Caco-2 (cell line): ENCODE data around the gene RAPGEF2. TPM values are rescaled to one million over a fixed set of nuclear protein-coding genes. Genes with fewer than 3 reads are reported as not detected.

Experiments
- BruUV-seq: library from RNA; stranded (reverse); fragments of 400-500 nt; replicated peaks from 2 replicates; lab custom pipeline; 2021; lab: Mats Ljungman, UMichigan
- CTCF ChIA-PET: fragments of 300-600 bp; sonication (Branson Sonifier 250); formaldehyde crosslinking; loops from one replicate; lab custom pipeline; 2022; ENCODE audit warnings: antibody characterized with exemption; lab: Charles Lee
- POLR2A ChIA-PET: fragments of 300-600 bp; sonication (Branson Sonifier 250); formaldehyde crosslinking; loops from one replicate; lab custom pipeline; 2022; ENCODE audit warnings: antibody characterized with exemption; lab: Charles Lee
- DNase-seq, 2 experiments: peaks; one replicate each; pipeline versions ENCODE4 v3.0.0 to v3.0.0-alpha.2; 2020 to 2022
- H3K27me3 ChIP-seq: replicated peaks from 2 replicates; pipeline ENCODE4 v1.6.0; 2011; ENCODE audit warnings: low read length; ENCODE audit not compliant: control insufficient read depth, insufficient read depth
- H3K36me3 ChIP-seq: 2 replicates; pipeline ENCODE4 v1.5.1; 2011; ENCODE audit warnings: low read length; ENCODE audit not compliant: control insufficient read depth, insufficient read depth
- H3K4me1 ChIP-seq: fragments of 250-450 bp; sonication (Bioruptor Pico); 2 replicates; pipeline ENCODE4 v1.5.1; 2020; ENCODE audit warnings: mild to moderate bottlenecking
- H3K4me3 ChIP-seq: 2 replicates; pipeline ENCODE4 v1.5.1; 2011; ENCODE audit warnings: low read depth, mild to moderate bottlenecking, control low read depth, low read length
- H3K9me3 ChIP-seq: fragments of 250-450 bp; sonication (Bioruptor Pico); 2 replicates; pipeline ENCODE4 v1.5.1; 2020; ENCODE audit warnings: mild to moderate bottlenecking, moderate library complexity
- H3K27ac Mint-ChIP-seq: one replicate; pipeline ENCODE4 v1.8.0; 2022; ENCODE audit warnings: mixed read lengths; ENCODE audit not compliant: unreplicated experiment
- H3K27me3 Mint-ChIP-seq: one replicate; pipeline ENCODE4 v1.8.0; 2022; ENCODE audit warnings: mixed read lengths; ENCODE audit not compliant: insufficient read depth, unreplicated experiment
- H3K36me3 Mint-ChIP-seq: one replicate; pipeline ENCODE4 v1.8.0; 2022; ENCODE audit warnings: mild to moderate bottlenecking, mixed read lengths; ENCODE audit not compliant: insufficient read depth, unreplicated experiment
- H3K4me1 Mint-ChIP-seq: one replicate; pipeline ENCODE4 v1.8.0; 2022; ENCODE audit warnings: low read depth, mixed read lengths; ENCODE audit not compliant: unreplicated experiment
- H3K4me3 Mint-ChIP-seq: one replicate; pipeline ENCODE4 v1.8.0; 2022; ENCODE audit warnings: mild to moderate bottlenecking, moderate library complexity, mixed read lengths; ENCODE audit not compliant: unreplicated experiment
- H3K9me3 Mint-ChIP-seq: one replicate; pipeline ENCODE4 v1.8.0; 2022; ENCODE audit warnings: mixed read lengths; ENCODE audit not compliant: unreplicated experiment
- intact Hi-C: fragments of 100-400 bp; cut with micrococcal nuclease; formaldehyde crosslinking; loops from one replicate; pipeline ENCODE4 v1.10.0; 2022; ENCODE audit not compliant: unreplicated experiment
- total RNA-seq: library from RNA; stranded (reverse); gene quantifications from 2 replicates; pipeline ENCODE4 v1.2.3, GENCODE V29; 2022
- TF ChIP-seq, protein P1 (sequence below), 2 experiments: fragments of 200-600 bp in 1 of 2; IDR thresholded peaks; 1 replicate in 1 of 2; 2 replicates in 1 of 2; pipeline versions ENCODE4 v1.5.1 to v1.8.0; 2011 to 2022; ENCODE audit warnings: antibody characterized with exemption in 1 of 2, control low read depth in 1 of 2, inconsistent platforms in 1 of 2, low read depth in 1 of 2, low read length in 1 of 2, mild to moderate bottlenecking in 1 of 2, moderate library complexity in 1 of 2; ENCODE audit not compliant: insufficient read depth in 1 of 2, severe bottlenecking in 1 of 2, unreplicated experiment in 1 of 2

RAPGEF2 gene
- total RNA-seq, 1 experiment from 2014 or later: 67.6 TPM

DNA sequence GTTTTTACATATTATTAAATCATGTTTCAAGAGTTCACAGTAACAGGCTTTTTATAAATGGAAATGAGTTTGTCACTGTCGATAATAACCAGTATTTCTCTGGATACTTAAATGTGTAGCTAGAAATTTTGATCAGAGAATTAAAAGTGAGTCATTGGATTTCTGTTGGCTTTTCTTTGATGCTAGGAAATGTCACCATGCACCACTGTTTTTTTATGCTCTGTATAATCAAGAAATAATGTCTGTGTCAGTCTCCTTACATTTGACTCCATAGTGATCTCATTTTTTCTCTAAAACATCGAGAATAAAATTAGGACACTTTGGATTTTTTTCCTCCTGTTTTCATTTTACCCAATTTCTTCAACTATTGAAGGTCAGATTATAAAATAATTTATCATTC lies 234.2 kb downstream of the RAPGEF2 start:
- H3K27ac Mint-ChIP-seq: no peak overlapping the region
- no peak overlapping the region for H3K4me3 ChIP-seq
- H3K4me1 ChIP-seq: no peaks in the 10 kb centered on the region
- no peak overlapping the region for H3K4me3 Mint-ChIP-seq
- H3K27me3 ChIP-seq: no peaks in the 10 kb centered on the region
- intact Hi-C loops: no loop called here
- no peak for DNase-seq
- no peaks in the 10 kb centered on the region for H3K36me3 ChIP-seq
- no peaks in the 10 kb centered on the region for H3K9me3 ChIP-seq
- H3K36me3 Mint-ChIP-seq: peaks cover 68% of the 10 kb centered on the region
- no peaks in the 10 kb centered on the region for H3K4me1 Mint-ChIP-seq
- TF ChIP-seq, protein P1, sequence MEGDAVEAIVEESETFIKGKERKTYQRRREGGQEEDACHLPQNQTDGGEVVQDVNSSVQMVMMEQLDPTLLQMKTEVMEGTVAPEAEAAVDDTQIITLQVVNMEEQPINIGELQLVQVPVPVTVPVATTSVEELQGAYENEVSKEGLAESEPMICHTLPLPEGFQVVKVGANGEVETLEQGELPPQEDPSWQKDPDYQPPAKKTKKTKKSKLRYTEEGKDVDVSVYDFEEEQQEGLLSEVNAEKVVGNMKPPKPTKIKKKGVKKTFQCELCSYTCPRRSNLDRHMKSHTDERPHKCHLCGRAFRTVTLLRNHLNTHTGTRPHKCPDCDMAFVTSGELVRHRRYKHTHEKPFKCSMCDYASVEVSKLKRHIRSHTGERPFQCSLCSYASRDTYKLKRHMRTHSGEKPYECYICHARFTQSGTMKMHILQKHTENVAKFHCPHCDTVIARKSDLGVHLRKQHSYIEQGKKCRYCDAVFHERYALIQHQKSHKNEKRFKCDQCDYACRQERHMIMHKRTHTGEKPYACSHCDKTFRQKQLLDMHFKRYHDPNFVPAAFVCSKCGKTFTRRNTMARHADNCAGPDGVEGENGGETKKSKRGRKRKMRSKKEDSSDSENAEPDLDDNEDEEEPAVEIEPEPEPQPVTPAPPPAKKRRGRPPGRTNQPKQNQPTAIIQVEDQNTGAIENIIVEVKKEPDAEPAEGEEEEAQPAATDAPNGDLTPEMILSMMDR (IDR thresholded peaks at IDR 0.05; ENCODE audit: insufficient read depth in 1 of 2, low read depth in 1 of 2, low read length in 1 of 2, severe bottlenecking in 1 of 2, unreplicated experiment in 1 of 2): no peak
- no peaks in the 10 kb centered on the region for H3K27me3 Mint-ChIP-seq
- CTCF ChIA-PET: no interaction called here
- BruUV-seq: no TSS peak
- H3K9me3 Mint-ChIP-seq: no peaks in the 10 kb centered on the region
- POLR2A ChIA-PET: no interaction called here

DNA sequence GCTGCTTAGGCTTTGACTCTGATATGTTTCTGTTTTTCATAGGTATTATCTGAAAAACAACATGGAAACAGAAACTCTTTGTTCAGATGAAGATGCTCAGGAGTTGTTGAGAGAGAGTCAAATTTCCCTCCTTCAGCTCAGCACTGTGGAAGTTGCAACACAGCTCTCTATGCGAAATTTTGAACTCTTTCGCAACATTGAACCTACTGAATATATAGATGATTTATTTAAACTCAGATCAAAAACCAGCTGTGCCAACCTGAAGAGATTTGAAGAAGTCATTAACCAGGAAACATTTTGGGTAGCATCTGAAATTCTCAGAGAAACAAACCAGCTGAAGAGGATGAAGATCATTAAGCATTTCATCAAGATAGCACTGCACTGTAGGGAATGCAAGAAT lies 238.6 kb downstream of the RAPGEF2 start:
- BruUV-seq: no TSS peak
- Mint-ChIP-seq H3K4me3 (no peak overlapping the region), H3K9me3 (no peaks in the 10 kb centered on the region), H3K36me3 (peaks cover 74% of the 10 kb centered on the region), H3K27ac (no peak overlapping the region), H3K27me3 (no peaks in the 10 kb centered on the region), H3K4me1 (no peaks in the 10 kb centered on the region)
- DNase-seq: no peak
- intact Hi-C loops: loop anchor here (1.0 kb wide), 1 partner anchor 30 kb away; no protein-coding TSS in a partner anchor
- H3K4me3 ChIP-seq: no peak overlapping the region
- no peaks in the 10 kb centered on the region; the same call in 1 of the 2 replicates for H3K27me3 ChIP-seq
- TF ChIP-seq, protein P1 (IDR thresholded peaks at IDR 0.05; ENCODE audit: insufficient read depth in 1 of 2, low read depth in 1 of 2, low read length in 1 of 2, severe bottlenecking in 1 of 2, unreplicated experiment in 1 of 2): no peak
- ChIA-PET CTCF (no interaction called here), POLR2A (no interaction called here)
- H3K4me1 ChIP-seq: no peaks in the 10 kb centered on the region
- no peaks in the 10 kb centered on the region for H3K36me3 ChIP-seq
- H3K9me3 ChIP-seq: no peaks in the 10 kb centered on the region

DNA sequence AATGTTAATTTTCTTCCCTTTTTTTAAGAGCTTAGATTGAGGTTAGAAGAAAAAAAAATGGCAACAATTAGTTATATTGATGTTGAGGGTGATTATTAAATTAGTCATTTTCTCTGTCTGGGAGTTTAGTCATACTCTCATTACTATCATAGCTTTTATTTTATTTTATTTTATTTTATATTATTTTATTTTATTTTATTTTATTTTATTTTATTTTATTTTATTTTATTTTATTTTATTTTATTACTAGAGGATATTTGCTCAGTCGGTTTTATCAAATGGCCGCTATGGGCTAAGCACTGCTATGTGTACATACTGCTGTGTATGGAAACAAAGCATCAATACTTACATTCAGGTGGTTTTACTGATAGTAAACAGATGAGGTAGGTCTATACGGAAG lies 239.5 kb downstream of the RAPGEF2 start:
- H3K27me3 Mint-ChIP-seq: no peaks in the 10 kb centered on the region
- H3K36me3 Mint-ChIP-seq: peaks cover 83% of the 10 kb centered on the region
- CTCF ChIA-PET: no interaction called here

More for the DNA sequence above, 239.5 kb downstream of the RAPGEF2 start:
- no peak for DNase-seq
- Histone ChIP-seq H3K9me3 (no peaks in the 10 kb centered on the region), H3K4me3 (no peak overlapping the region), H3K36me3 (no peaks in the 10 kb centered on the region), H3K27me3 (no peaks in the 10 kb centered on the region; the same call in 1 of the 2 replicates), H3K4me1 (no peaks in the 10 kb centered on the region)
- no TSS peak for BruUV-seq
- no peak overlapping the region for H3K27ac Mint-ChIP-seq
- intact Hi-C loops: no loop called here
- H3K4me1 Mint-ChIP-seq: no peaks in the 10 kb centered on the region
- H3K9me3 Mint-ChIP-seq: no peaks in the 10 kb centered on the region
- no peak overlapping the region for H3K4me3 Mint-ChIP-seq
- TF ChIP-seq, protein P1 (IDR thresholded peaks at IDR 0.05; ENCODE audit: insufficient read depth in 1 of 2, low read depth in 1 of 2, low read length in 1 of 2, severe bottlenecking in 1 of 2, unreplicated experiment in 1 of 2): no peak
- POLR2A ChIA-PET: no interaction called here
